ENCODE data around the gene TRMT11. TPM values are rescaled to one million over a fixed set of nuclear protein-coding genes. Genes with fewer than 3 reads are reported as not detected.

Gene TRMT11
- total and polyA plus RNA-seq, 2 of the 13 experiments (the other 11 are each of a cell fraction or from before 2014, with no cell fraction given) = 42.2 to 81.9 TPM

GRCh38 chr6:125939791-125940190, 46.5 kb upstream of the TRMT11 start (continued):
- TF ChIP-seq ZNF605 (CRISPR knock-in tag; IDR thresholded peaks at IDR 0.05) (no peak), ZNF142 (CRISPR knock-in tag; IDR thresholded peaks at IDR 0.05) (no peak), ZMAT3 (CRISPR knock-in tag; conservative IDR thresholded peaks at IDR 0.05) (no peak), ZBTB46 (CRISPR knock-in tag; IDR thresholded peaks at IDR 0.05; ENCODE audit: borderline replicate concordance) (no peak), ONECUT2 (CRISPR knock-in tag; IDR thresholded peaks at IDR 0.05) (no peak), ZFP41 (CRISPR knock-in tag; IDR thresholded peaks at IDR 0.05; ENCODE audit: borderline replicate concordance) (no peak), ZNF101 (CRISPR knock-in tag; IDR thresholded peaks at IDR 0.05; ENCODE audit: borderline replicate concordance, low read depth) (no peak), FOXC1 (CRISPR knock-in tag; IDR thresholded peaks at IDR 0.05; ENCODE audit: borderline replicate concordance) (no peak)

All from HepG2 (cell line).